HFFc6 (cell line): ENCODE measurements around the gene C3orf62. TPM values are rescaled to one million over a fixed set of nuclear protein-coding genes. Genes with fewer than 3 reads are reported as not detected.
A peak's percentile ranks its signal among the peaks of the same experiment; 100 is the strongest.

Experiments used
- DNase-seq: peaks from one replicate; pipeline ENCODE4 v3.0.0-alpha.2; 2018
- H3K27ac Mint-ChIP-seq: 2 replicates; pipeline ENCODE4 v1.8.0; 2020; ENCODE audit warnings: mild to moderate bottlenecking, mixed read lengths
- H3K27me3 Mint-ChIP-seq: 2 replicates; pipeline ENCODE4 v1.8.0; 2021; ENCODE audit warnings: mild to moderate bottlenecking, moderate library complexity, mixed read lengths; ENCODE audit not compliant: insufficient read depth
- H3K36me3 Mint-ChIP-seq: 2 replicates; pipeline ENCODE4 v1.8.0; 2021; ENCODE audit warnings: low read depth, mixed read lengths
- H3K4me1 Mint-ChIP-seq: 2 replicates; pipeline ENCODE4 v1.8.0; 2020; ENCODE audit warnings: low read depth, mixed read lengths
- H3K4me3 Mint-ChIP-seq: 2 replicates; pipeline ENCODE4 v1.8.0; 2020; ENCODE audit warnings: mild to moderate bottlenecking, moderate library complexity, mixed read lengths
- H3K9me3 Mint-ChIP-seq: 2 replicates; pipeline ENCODE4 v1.8.0; 2020; ENCODE audit warnings: mild to moderate bottlenecking, mixed read lengths
- long read RNA-seq: library from polyadenylated mRNA; unstranded; transcript quantifications from one replicate; pipeline ENCODE4 v2.0.0, GENCODE V29; 2019
- total RNA-seq, 6 experiments: library from RNA; stranded (reverse); fragmentation: NEBNext Ultra II Directional; extraction: Animal tissue kit (Norgen Biotek cat#: 25700); gene quantifications; 2 replicates in 1 of 6; 3 replicates in 5 of 6; pipeline ENCODE4 v1.2.3, GENCODE V29; 2021
- TF ChIP-seq, protein P1 (sequence below): fragments of 200-600 bp; sonication (generic); IDR thresholded peaks from 2 replicates; pipeline ENCODE4 v1.5.0; 2021; ENCODE audit warnings: antibody characterized with exemption, mild to moderate bottlenecking

Gene C3orf62
- total RNA-seq, result 1 to 10 TPM; 2.4 to 3.5 (median 2.9) TPM
- long read RNA-seq, partial matches to known transcripts, result 0 of 1 reads
- long read RNA-seq, other reads (novel, unspliced or antisense), result 1 of 1 reads

DNA sequence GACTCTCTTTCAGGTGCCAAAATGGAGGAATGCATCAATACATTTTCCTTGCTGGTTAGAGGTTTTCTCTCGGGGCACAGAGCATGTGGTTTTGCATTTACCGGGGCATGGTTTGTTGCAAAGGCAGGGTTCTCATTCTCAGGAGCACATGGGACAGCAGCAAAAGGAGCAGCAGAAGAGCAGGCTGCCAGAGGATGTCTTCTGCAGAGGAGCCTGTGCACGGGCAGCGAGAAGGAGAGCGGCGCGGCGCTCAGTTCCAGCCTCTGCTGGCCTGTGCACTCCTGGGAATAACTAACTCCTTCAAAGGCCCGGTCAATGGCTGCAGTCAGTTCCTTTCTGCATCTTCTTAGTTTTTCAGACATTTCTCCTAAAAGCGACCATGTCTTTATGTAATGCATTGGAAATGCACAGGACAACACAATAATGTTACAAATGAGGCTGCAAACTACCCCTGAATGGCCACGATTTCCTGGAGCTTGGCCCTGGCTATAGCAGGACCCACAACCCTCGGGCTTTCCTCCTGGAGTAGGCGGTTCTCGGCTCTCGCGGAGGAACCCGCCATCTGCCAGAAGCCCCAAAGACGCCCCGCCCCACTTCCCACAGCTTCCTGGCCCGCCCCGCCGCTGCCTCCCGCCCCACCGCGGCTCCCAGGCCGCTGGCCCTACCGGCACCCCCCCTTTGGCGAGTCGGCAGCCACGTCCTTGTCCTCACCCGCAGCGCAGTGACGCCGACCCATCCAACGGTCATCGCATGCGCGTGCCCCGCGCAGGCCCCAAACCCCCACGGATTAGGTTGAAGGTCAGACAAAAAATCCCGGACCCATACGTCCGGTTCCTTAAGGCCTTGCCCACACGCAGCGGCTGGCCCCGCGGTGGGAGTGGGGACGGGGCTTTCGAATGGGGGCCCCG is at the start of gene C3orf62:
C3orf62 (minus strand) TSS at position 758 of the 908 bp plus-strand sequence; CDS start at position 398, 360 bp downstream.
- Mint-ChIP-seq H3K4me3 (peak within 1 kb of the TSS; percentile 81), H3K27me3 (no peaks in the 10 kb centered on the region; the same call in 1 of the 2 replicates), H3K9me3 (no peaks in the 10 kb centered on the region), H3K4me1 (peaks cover 32% of the 10 kb centered on the region), H3K27ac (peak within 1 kb of the TSS; percentile 89), H3K36me3 (peaks cover 36% of the 10 kb centered on the region)
- peak; percentile 67 for DNase-seq
- TF ChIP-seq, protein P1, sequence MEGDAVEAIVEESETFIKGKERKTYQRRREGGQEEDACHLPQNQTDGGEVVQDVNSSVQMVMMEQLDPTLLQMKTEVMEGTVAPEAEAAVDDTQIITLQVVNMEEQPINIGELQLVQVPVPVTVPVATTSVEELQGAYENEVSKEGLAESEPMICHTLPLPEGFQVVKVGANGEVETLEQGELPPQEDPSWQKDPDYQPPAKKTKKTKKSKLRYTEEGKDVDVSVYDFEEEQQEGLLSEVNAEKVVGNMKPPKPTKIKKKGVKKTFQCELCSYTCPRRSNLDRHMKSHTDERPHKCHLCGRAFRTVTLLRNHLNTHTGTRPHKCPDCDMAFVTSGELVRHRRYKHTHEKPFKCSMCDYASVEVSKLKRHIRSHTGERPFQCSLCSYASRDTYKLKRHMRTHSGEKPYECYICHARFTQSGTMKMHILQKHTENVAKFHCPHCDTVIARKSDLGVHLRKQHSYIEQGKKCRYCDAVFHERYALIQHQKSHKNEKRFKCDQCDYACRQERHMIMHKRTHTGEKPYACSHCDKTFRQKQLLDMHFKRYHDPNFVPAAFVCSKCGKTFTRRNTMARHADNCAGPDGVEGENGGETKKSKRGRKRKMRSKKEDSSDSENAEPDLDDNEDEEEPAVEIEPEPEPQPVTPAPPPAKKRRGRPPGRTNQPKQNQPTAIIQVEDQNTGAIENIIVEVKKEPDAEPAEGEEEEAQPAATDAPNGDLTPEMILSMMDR, result no peak

GRCh38 chr3:49324768-49325167 is 47.7 kb upstream of the C3orf62 start:
- Mint-ChIP-seq H3K27me3 (no peaks in the 10 kb centered on the region), H3K36me3 (peaks cover 27% of the 10 kb centered on the region), H3K4me3 (no peak overlapping the region)

DNA sequence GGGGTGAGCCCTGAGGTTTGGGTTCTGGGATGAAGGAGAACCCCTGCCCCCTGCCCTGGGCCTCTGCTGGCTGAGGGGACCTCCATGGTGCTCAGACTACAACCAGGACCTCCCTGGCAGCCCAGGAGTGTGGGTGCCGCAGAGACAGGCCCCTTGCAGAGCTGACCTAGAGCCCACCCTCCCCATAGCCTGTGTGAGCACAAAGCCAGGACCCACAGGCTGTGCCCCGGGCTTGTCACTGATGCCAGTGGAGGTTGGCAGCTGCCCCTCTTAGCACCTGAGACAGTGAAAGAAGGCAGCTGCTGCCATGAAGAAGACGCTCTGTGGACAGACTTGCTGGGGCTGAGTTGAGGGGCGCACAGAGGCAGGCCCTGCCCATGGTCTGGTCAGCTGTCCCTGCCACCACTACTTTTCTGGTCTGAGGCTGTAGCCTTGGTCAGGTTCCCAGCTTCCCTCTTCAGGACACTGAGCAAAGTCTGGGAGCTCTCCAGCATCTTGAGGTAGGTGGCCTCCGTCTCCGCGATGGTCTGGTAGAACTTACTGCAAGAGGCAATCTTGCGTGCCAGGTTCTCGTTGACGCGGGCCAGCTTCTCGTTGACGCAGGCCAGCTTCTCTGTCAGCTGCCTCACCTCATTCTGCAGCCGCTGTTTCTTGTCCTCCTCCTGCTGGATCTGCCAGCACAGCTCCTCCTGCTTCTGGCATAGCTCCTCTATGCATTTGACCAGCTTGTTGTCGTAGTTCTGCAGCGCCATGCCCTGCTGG is 39.8 kb upstream of the C3orf62 start:
- Mint-ChIP-seq H3K27ac (no peak overlapping the region), H3K4me3 (no peak overlapping the region), H3K27me3 (no peaks in the 10 kb centered on the region), H3K4me1 (peaks cover 8% of the 10 kb centered on the region), H3K9me3 (no peaks in the 10 kb centered on the region), H3K36me3 (peaks cover 12% of the 10 kb centered on the region)
- TF ChIP-seq, protein P1, result no peak
- no peak for DNase-seq

More at GRCh38 chr3:49324768-49325167, 47.7 kb upstream of the C3orf62 start:
- no peaks in the 10 kb centered on the region for H3K4me1 Mint-ChIP-seq
- no peak overlapping the region for H3K27ac Mint-ChIP-seq
- no peaks in the 10 kb centered on the region for H3K9me3 Mint-ChIP-seq
- TF ChIP-seq, protein P1, result no peak
- no peak for DNase-seq

- H3K9me3 Mint-ChIP-seq, result no peaks in the 10 kb centered on the region
- H3K27me3 Mint-ChIP-seq, result no peaks in the 10 kb centered on the region
- peaks cover 18% of the 10 kb centered on the region for H3K36me3 Mint-ChIP-seq
- H3K4me1 Mint-ChIP-seq, result peaks cover 8% of the 10 kb centered on the region
- H3K27ac Mint-ChIP-seq, result peak overlapping the region; percentile 29; the same call in 1 of the 2 replicates
- TF ChIP-seq, protein P1, result no peak
- H3K4me3 Mint-ChIP-seq, result no peak overlapping the region
- DNase-seq, result peak; percentile 6
Observed at GRCh38 chr3:49313896-49314688, 37.1 kb upstream of the C3orf62 start.

- Mint-ChIP-seq H3K9me3 (no peaks in the 10 kb centered on the region), H3K27ac (no peak overlapping the region), H3K4me3 (no peak overlapping the region), H3K36me3 (peaks cover 14% of the 10 kb centered on the region), H3K4me1 (peaks cover 8% of the 10 kb centered on the region), H3K27me3 (no peaks in the 10 kb centered on the region)
- TF ChIP-seq, protein P1, result no peak
- DNase-seq, result no peak
Observed at GRCh38 chr3:49311283-49311682, 34.3 kb upstream of the C3orf62 start.
